SH-SY5Y (cell line): ENCODE measurements around the gene MEIOC.

Source experiments
- GATA2 ChIP-seq: IDR thresholded peaks from 2 replicates; pipeline ENCODE4 v1.6.1; 2011; ENCODE audit warnings: mild to moderate bottlenecking, low read depth, low read length
- GATA3 ChIP-seq: IDR thresholded peaks from 2 replicates; pipeline ENCODE4 v1.6.1; 2011; ENCODE audit warnings: low read depth, mild to moderate bottlenecking, low read length, moderate library complexity

The MEIOC gene

DNA sequence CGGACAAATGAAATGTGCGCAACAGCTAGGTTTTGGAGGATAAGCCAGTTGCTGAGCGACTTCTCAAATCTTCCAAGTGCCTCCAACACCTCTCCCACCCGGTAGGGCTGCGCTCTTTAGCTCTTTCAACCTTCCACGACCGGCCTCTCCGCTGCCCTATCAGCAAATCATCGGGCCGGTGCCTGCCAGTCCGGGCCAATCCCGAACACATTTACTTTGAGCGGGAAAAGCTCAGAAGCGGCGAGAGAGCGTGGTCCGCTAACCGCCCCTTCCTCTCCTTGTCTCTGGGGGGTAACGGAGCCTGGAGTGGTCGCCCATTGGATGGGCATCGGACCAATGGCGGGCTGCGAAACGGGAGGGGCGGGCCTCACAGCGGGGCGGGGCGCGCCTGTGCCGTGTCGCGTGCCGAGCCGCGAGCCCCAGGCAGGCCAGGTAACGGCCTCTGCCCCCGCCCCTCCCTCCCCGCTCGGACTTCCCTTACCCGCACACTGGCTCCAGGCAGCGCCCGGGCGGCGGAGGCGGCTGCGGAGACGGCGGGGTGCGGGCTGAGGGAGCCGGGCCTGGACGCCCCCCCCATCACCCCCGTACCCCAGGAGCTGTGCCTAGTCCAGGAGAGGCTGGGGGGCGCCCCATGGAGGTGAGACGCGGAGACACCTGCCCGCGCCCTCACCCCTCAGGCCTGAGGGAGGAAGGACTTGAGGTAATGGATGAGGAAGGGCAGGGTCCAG, at the start of gene MEIOC:
Gene MEIOC (plus strand): TSS at position 486 of the 728 bp plus-strand sequence. CDS start 146 bp downstream, at position 632.
- TF ChIP-seq GATA3 = no peak
- no peak for TF ChIP-seq GATA2

DNA sequence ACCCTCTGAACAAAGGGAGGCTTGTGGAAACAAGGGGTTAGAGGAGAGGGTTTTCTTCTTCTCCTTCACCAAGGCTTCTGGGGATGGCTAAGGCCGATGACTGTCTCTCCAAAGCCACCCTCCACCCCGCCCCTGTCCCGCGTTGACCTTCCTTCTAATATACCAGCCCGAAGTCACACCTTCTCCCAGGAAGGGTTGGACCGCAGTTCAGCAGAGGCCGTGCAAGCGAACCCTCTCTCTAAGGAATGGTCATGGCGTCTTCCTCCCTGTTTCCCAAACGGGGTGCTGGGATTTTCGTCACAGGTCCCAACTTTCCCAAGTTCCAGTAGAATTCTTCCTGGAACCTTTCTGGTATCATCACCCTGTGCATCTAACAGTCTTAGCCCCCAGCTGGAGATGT, 49.6 kb upstream of the MEIOC start:
- TF ChIP-seq GATA2 = no peak
- TF ChIP-seq GATA3 = no peak

DNA sequence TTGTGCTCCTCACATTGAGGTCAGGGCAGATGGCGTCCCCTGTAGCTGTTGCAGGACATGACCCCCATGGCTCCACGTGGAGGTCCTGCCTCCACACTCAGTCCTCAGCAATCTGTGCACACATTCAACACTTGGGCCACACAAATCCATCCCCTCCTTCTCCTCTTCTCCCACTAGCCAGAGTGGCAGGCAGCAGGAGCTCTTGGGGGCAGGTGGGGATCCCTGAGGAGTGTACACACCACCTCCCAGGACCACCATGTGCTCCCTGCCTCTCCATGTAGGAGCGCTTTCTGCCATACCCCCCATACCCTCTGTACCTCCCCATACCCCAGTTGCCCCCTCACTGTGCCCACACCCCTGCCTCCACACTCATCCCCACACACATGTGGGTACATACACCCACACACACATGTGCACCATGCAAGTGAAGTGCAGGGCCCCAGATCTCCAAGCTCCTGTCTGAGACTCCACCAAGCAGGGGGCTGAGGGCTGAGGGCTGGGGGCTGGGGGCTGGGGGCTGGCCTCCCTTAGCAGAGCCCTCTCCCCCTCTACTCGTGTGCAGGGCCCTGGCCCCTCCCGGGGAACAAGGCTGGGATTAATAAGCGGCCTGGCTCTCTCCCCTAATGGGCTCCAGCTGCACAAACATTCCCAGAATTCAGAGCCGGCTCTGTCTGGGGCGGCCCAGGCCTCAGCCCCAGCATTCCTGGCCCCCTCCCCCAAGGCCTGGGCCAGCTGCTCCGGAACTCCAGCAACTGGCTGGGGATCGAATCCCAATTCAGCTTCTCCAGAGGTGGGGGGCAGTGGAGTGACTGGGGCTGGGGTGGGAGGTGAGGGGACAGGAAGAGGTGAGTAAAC, 48.2 kb upstream of the MEIOC start:
- no peak for TF ChIP-seq GATA3
- no peak for TF ChIP-seq GATA2

DNA sequence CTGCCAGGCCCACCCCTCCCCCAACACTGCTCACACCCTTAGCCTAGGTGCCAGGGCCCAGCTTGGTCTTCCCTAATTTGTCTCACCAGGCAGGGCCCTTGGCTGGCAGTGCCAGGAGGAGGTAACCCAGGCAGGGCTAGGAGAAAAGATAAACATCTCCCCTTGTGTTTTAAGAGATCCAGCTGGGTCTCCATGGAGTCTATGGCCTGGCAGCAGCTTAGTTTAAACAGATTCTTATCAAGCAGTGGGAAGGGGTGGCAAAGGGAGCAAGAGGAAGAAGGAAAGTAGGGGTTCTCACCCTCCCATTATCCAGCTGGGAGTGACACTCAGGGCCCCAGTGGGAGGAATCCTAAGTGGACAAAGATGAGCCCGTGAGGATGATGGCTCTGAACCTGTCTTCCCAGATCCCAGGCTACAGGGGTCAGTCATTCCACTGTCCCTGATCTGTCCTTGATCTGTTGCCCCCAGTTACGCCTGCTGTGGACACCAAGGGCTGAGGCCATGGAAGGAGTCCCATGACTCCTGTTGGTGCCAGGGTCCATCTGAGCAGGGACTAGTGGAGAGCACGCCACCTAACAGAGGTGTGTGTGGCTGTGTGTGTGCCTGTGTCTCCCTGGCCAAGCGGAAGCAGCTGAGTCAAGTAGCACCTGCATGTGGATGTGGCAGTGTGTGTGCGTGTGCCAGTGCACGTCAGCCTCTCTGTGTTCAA, 47.4 kb upstream of the MEIOC start:
- TF ChIP-seq GATA2 (peak; percentile 97), GATA3 (no peak; the same call in 1 of the 2 replicates)

DNA sequence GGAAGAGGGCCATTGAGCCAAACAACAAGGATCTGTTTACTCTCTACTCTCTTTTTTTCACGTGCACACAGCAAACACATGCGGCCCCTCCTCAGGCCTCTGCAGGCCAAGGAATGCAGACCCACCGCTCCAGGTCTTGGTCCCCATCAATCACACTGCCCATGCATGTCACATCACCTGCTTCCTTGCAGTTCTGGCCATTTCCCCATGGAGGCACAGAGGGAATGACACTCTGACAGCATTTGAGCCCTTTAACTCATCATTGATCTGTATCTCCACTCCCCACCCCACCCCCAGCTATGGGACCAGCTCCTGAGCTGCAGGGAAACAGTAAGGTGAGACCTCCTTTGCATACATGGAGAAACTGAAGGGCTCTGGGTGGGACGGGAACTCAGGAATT, 45.9 kb upstream of the MEIOC start:
- TF ChIP-seq GATA3 (no peak), GATA2 (no peak)

DNA sequence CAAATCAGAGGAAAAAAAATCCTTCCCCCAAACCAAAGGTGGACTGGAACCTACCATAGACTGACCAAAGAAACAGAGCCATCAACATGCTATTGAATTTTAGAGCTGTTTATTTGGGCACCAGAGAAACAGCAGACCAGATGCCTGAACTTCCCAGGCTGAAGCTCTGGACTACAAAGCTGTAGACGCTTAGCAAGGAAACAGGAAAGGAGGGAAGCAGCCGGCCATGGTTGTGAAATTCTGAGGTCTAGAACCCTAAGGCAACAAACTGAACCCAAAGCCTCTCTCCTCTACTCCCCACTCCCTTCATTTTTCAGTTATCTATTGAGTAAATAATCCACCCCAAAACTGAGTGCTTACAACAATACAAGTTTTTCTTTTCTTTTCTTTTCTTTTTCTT, 45.4 kb upstream of the MEIOC start:
- TF ChIP-seq GATA3 (no peak), GATA2 (no peak)

DNA sequence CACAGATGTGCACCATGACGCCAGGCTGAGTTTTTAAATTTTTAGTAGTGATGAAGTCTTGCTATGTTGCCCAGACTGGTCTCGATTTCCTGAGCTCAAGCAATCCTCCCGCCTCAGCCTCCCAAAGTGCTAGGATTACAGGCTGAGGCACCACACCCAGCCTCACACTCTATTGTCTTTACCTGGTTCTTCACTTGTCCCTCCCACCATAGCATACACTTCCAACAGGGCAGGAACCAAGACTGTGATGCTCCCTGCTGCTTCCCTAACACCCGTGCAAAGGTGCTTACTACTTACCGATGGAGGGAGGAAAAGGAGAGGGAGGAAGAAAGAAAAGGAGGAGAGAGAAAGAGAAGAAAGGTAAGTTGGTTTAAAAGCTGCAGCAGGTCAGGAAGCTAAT, 41.4 kb upstream of the MEIOC start:
- TF ChIP-seq GATA2 (no peak), GATA3 (no peak)

DNA sequence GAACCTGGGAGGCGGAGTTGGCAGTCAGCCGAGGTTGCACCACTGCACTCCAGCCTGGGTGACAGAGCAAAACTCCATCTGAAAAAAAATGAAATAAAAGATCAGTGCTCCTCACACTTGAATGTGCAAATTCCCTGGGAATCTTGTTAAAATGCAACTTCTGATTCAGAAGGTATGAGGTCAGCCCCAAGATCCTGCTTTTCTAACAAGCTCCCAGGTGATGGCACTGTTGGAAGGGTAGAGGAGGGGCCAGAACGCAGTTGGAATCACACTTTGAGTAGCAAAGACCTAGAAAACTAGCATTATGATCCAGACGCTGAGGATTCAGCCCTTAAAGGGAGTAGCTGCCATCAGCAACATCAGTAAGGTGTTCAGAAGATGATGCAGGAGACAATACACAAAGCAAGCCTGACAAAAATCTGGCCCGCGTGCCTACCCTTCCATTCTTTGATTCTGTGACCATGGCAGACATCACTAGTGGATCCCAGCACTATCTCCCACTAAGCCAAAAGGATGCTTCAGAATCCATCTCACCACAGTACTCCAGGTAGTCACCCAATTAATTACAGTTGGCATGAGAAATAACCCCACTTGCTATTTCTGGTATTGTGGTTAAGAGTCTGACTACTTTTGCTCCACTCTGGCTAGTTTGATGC, 33.1 kb upstream of the MEIOC start:
- no peak for TF ChIP-seq GATA3

DNA sequence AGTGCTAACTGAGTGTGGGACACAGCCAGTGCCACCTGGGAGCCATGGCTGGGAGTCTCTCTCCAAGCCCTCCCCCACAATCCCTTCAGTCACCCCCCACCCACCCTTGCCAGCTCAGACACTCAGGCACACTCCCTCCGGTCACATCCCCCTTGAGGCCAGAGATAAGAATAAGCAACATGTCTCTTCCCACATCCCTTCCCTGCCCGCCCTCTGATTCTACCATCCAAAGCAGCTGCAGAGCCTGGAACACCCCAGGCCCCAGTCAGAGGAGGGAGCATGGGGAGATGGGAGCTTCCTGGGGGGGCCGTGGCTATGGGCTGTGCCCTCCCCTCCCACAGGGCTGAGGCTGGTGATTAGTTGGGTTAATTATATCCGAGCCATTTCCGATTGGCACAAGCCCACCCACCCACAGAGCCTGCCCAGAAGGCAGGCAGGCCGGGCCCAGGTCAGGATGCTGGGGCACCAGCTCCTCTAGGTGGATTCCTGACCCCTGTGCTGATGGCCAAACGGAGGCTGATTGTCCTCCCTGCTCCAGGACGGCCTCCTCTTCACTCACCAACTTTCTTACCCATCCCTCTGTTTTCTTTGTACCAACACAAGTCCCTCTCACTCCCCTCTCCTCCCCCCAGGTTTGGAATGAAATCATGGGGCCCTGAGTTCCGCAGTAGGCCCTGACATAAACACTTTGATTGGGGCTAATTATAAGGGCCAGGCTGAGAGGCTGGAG, 28.6 kb upstream of the MEIOC start:
- TF ChIP-seq GATA3 = no peak
- no peak for TF ChIP-seq GATA2

DNA sequence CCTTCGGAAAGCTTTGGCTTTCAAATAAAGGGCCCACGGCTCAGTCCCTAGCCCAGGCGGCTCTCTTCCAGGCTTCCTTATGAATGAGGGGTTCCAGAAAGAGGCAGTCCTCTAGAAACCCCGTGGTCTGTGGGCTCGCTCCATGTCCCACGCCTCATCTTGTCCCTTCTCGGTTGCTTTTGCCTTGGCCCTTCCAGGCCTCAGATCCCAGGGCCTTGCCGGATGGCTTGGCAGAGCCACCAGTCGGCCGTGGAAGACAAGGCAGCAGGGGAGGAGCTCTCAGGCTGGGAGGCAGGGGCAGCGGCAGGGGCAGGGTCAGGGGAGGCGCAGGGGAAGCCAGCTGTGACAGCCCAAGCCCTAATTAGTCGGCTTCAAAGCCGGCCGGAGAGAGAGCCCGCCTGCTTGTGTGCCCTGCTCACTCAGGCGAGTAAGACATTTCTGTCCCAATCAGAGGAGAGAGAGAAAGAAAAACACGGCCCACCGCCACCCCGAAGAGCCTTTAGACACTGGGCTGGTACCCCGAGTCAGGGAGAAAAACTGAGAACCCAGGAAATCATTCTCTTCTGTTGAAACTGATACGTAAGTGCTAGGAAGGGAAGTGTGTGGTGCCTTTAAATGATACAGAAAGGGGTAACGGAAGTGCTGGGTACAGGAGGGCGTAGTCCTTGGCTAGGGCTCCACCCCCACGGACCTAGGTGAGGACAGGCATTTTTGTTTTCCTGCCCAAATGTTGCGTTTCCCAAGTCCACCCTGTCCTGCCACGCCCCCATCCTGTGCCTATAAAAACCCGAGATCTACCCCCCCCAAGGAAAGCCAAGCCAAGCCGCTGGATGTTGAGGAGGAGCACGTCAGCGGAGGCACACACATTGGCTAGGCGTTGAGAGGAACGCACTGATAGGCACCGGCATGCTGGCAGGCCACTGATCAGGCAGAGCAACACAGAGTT, 27.8 kb upstream of the MEIOC start:
- no peak for TF ChIP-seq GATA3
- no peak for TF ChIP-seq GATA2

DNA sequence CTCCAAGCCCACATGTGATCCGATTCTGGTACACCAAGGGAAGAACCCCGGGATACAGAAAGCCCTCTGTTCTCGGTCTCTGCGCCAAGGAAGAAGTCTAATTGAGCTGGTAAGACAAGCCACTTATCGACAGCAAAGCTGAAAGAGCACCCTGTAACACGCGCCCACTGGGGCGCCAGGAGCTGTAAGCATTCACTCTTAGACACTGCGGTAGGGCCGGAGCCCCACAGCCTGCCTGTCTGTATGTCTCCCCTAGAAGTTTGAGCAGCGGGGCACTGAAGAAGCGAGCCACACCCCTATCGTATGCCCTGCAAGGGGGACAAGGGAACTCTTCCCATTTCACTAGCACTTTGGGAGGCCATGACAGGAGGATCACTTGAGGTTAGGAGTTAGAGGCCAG, 27.0 kb upstream of the MEIOC start:
- TF ChIP-seq GATA3 = no peak
- TF ChIP-seq GATA2 = no peak

DNA sequence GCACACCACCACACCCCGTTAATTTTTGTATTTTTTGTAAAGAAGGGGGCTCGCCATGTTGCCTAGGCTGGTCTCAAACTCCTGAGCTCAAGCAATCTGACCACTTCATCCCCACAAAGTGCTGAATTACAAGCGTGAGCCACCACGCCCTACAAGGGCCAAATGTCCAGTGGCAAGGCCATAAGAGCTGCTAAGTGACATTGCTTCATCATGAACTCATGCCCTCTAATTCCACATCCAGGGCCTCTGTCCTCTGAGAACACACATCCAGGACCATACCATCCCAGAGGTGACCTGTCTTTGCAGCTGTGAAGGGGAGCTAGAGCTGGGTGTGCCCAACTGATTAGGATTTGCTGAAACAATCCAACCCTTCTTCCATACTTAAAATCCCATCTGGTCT, 25.6 kb upstream of the MEIOC start:
- TF ChIP-seq GATA3 = no peak
